BJ (cell line): ENCODE results near the gene HTRA3. TPM values are rescaled to one million over a fixed set of nuclear protein-coding genes. Genes with fewer than 3 reads are reported as not detected.

Experiments used
- CTCF ChIA-PET: fragments of 350-600 bp; formaldehyde crosslinking; extraction: SDS; loops from one replicate; lab custom pipeline; 2021; ENCODE audit warnings: antibody characterized with exemption, inconsistent platforms; lab: Yijun Ruan, JAX
- POLR2A ChIA-PET: fragments of 300-600 bp; sonication (Branson Sonifier 250); formaldehyde crosslinking; extraction: SDS; loops from one replicate; lab custom pipeline; 2021; ENCODE audit warnings: antibody characterized with exemption; lab: Charles Lee
- DNase-seq: peaks from one replicate; pipeline ENCODE4 v3.0.0-alpha.2; 2011; ENCODE audit warnings: low read depth
- H3K27me3 ChIP-seq: 2 replicates; pipeline ENCODE4 v1.6.0; 2011; ENCODE audit warnings: low read length; ENCODE audit not compliant: control insufficient read depth, insufficient read depth
- H3K36me3 ChIP-seq: 2 replicates; pipeline ENCODE4 v1.5.1; 2011; ENCODE audit warnings: low read length; ENCODE audit not compliant: control insufficient read depth, insufficient read depth
- H3K4me3 ChIP-seq: 2 replicates; pipeline ENCODE4 v1.5.1; 2011; ENCODE audit warnings: low read depth, mild to moderate bottlenecking, control low read depth, low read length
- CTCF ChIP-seq: IDR thresholded peaks from 2 replicates; pipeline ENCODE4 v1.5.1; 2011; ENCODE audit warnings: low read depth, mild to moderate bottlenecking, control low read depth, inconsistent platforms, low read length, moderate library complexity; ENCODE audit not compliant: insufficient read depth
- polyA plus RNA-seq: library from polyadenylated mRNA; depleted of rRNA; stranded (reverse); fragments of >200 nt; gene quantifications from 2 replicates; pipeline ENCODE4 v1.2.3, GENCODE V29; 2011

Gene HTRA3
- polyA plus RNA-seq, 1 experiment: 5.7 TPM

DNA sequence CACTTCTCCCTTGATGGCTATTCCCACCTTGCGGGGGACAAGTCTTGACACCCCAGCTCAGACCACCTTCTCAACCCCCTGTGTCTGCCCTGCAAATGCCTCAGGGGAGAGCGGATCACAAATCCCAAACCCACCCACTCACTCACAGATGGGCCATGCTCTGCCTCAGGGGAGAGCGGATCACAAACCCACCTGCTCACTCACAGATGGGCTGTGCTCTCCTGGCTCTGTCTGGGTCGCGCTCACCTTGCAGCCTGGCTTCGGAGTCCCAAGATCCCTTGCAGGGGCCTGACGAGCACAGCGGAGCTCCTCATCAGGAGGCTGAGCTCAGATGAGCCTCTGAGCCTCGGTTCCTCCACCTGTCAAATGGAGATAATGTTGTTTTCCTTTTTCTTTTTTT lies 38.6 kb downstream of the HTRA3 start:
- CTCF ChIA-PET: no interaction called here
- TF ChIP-seq CTCF: no peak
- Histone ChIP-seq H3K36me3 (no peaks in the 10 kb centered on the region), H3K4me3 (no peak overlapping the region), H3K27me3 (0 out of 2 replicates have a peak, but pooled peaks cover 2% of the 10 kb centered on the region)
- POLR2A ChIA-PET: no interaction called here
- no peak for DNase-seq

- no peak for DNase-seq
- Histone ChIP-seq H3K27me3 (0 out of 2 replicates have a peak, but pooled peaks cover 2% of the 10 kb centered on the region), H3K4me3 (no peak overlapping the region), H3K36me3 (no peaks in the 10 kb centered on the region)
- no peak; the same call in 1 of the 2 replicates for TF ChIP-seq CTCF
- ChIA-PET POLR2A (no interaction called here), CTCF (no interaction called here)
Measured at GRCh38 chr4:8308856-8309771, 39.6 kb downstream of the HTRA3 start.

DNA sequence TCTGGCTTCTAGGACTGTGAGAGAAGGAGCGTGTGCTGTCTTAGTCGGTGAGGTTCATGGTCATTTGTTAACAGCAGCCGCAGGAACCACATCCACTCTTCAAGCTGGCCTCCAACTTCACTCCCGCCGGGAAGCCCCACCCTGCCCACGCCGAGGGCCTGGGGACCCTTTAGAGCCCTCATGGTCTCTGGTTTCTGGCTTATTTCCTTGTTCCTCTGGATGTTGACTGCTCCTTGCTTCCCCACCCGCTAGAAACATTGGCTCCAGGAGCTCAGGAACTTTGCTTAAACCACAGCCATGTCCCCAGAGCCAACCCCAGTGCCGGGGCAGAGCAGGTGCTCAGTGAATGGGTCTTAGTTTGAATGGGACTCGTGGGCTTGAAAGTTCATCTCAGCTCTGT lies 40.8 kb downstream of the HTRA3 start:
- ChIA-PET POLR2A (no interaction called here), CTCF (interaction anchor here (1.2 kb wide), 1 partner anchor 19 kb away, joined by 4 read pairs; no protein-coding TSS in a partner anchor)
- no peak for DNase-seq
- 0 out of 2 replicates have a peak, but pooled peaks cover 2% of the 10 kb centered on the region for H3K27me3 ChIP-seq
- H3K36me3 ChIP-seq: no peaks in the 10 kb centered on the region
- H3K4me3 ChIP-seq: no peak overlapping the region
- TF ChIP-seq CTCF: no peak

GRCh38 chr4:8311101-8312068 lies 41.8 kb downstream of the HTRA3 start:
- ChIA-PET POLR2A (no interaction called here), CTCF (interaction anchor here (1.2 kb wide), 1 partner anchor 18 kb away, joined by 4 read pairs; no protein-coding TSS in a partner anchor)
- Histone ChIP-seq H3K27me3 (0 out of 2 replicates have a peak, but pooled peaks cover 2% of the 10 kb centered on the region), H3K4me3 (no peak overlapping the region), H3K36me3 (no peaks in the 10 kb centered on the region)
- DNase-seq: no peak
- no peak for TF ChIP-seq CTCF
